ENCODE results near the gene LMO2. TPM values are rescaled to one million over a fixed set of nuclear protein-coding genes. Genes with fewer than 3 reads are reported as not detected.

The LMO2 gene
- total RNA-seq, 2 experiments from 2014 or later: 0.14 to 0.21 TPM

DNA sequence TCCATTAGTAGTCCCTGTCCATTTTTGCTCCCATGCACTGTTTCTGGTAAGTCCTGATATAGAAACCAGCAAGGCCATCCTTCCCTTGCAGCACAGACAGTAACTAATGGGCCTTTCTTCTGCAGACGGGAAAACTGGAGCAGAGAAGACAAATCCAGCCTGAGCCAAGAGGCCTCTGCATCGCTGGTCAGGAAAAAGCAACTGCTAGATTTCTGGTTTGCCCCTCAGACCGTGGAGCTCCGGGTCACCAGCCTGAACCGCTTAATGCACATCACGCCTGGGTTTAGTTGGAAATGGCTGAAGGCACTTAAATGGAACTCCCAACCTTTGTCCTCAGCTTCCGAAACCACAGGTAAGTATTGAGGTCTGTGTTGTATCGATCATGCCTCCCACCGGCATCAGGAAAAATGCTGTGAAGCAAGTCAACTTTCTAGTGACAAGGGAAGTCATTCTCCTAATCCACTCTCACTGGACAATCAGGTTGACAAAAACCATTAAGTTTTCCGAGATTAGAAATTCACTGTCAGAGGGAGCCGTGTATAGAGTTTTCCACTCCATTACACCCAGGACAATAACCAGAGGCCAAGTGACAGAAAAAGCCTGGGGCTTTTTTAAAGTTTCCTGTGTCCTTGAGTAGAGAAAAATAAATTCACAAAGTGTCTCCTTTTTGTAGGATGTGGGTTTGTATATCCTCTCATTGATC is 14.8 kb upstream of the LMO2 start:
- DNase-seq: no peak
- no peak overlapping the region for H3K4me3 Mint-ChIP-seq

DNA sequence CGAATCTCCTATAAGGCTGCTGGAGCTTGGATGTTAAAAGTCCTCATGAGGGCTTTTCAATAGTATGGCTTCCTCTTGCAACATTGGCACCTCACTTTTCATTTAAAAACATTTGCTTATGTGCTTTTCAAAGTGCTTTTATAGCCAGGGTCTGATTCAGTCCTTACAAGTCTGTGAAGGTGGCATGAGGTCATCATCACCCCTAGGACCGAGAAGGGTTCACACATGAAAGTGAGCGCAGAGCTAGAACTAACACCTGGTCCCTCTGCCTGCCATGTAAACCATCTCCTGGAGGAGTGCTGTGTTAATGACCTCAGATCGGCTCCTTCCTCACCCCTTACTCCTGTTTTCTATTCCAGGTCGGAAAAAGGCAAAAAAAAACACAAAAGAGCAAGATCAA is 12.2 kb upstream of the LMO2 start:
- H3K27ac Mint-ChIP-seq: no peak overlapping the region
- peaks cover 60% of the 10 kb centered on the region for H3K27me3 Mint-ChIP-seq
- no peak overlapping the region for H3K4me3 Mint-ChIP-seq
- peaks cover 10% of the 10 kb centered on the region for H3K4me1 Mint-ChIP-seq
- H3K36me3 Mint-ChIP-seq: no peaks in the 10 kb centered on the region
- no peaks in the 10 kb centered on the region for H3K9me3 Mint-ChIP-seq
- no peak for DNase-seq

More for the DNA sequence above, 14.8 kb upstream of the LMO2 start:
- no peak overlapping the region for H3K27ac Mint-ChIP-seq
- no peaks in the 10 kb centered on the region for H3K36me3 Mint-ChIP-seq
- H3K4me1 Mint-ChIP-seq: peaks cover 10% of the 10 kb centered on the region
- H3K27me3 Mint-ChIP-seq: peaks cover 69% of the 10 kb centered on the region
- no peaks in the 10 kb centered on the region for H3K9me3 Mint-ChIP-seq

DNA sequence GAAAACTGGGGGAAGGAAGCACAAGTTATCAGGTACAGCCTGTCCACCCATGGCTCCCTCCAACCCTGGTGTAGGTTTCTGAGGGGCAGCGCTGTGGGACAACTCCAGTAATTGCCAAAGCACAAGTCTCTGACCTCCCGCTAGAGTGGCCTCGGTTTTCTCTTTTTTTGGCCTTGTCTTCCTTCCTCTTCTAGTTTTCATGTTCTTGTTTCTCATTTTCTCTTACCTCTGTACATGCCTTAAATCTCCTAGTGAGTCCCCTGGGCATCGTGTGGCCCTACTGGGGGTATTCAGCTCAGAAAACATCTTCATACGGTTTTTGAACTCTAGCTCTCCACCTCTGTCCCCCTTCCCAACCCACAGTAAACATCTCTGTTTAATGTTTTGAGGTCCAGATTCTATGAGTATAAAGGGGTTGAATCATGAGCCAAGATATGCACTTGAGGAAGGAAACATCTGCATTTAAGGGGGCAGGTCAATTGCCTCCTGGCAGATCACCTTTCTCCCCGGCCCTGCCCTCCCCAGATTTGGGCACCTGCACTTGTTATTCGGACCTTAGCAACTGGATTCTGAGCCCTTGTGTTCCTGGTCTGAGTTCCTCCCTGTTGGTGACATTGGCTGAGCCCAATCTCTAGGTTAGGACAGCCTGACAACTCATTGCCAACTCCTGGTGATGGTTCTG is 8.4 kb upstream of the LMO2 start:
- no peak for DNase-seq
- peaks cover 62% of the 10 kb centered on the region for H3K27me3 Mint-ChIP-seq
- H3K27ac Mint-ChIP-seq: no peak overlapping the region
- no peaks in the 10 kb centered on the region for H3K9me3 Mint-ChIP-seq
- H3K36me3 Mint-ChIP-seq: no peaks in the 10 kb centered on the region
- peaks cover 4% of the 10 kb centered on the region for H3K4me1 Mint-ChIP-seq
- H3K4me3 Mint-ChIP-seq: no peak overlapping the region

DNA sequence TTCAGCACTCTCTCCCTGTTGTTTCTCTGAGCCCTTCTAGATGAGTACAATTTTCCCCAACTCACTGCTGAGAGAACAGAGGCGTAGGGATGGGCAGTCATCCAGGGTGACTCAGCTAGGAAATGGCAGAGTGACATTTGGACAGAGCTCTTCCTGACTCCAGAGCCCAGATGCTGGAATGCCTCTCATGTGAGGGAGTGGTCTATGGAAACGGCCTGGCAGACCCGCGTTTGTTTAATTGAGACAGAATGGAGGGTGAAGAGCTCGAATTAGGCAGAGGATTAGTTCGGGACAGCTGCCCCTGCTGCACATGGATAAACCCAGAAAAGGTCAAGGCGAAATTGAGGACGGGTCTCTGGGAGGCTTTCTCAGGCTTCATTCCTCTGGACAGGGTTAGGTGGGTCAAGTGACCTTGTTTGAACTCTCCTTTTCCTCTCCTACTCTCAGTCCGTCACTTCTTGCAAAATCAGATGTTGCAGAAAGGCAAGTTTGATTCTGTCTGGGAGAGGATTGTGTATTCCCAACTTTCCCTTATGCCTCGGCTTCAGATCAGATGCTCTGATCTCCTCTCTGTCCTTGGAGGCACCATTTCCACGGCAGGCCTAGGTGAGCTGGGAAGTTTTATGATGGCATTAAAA is 7.6 kb upstream of the LMO2 start:
- peaks cover 64% of the 10 kb centered on the region for H3K27me3 Mint-ChIP-seq
- H3K4me1 Mint-ChIP-seq: peaks cover 11% of the 10 kb centered on the region

DNA sequence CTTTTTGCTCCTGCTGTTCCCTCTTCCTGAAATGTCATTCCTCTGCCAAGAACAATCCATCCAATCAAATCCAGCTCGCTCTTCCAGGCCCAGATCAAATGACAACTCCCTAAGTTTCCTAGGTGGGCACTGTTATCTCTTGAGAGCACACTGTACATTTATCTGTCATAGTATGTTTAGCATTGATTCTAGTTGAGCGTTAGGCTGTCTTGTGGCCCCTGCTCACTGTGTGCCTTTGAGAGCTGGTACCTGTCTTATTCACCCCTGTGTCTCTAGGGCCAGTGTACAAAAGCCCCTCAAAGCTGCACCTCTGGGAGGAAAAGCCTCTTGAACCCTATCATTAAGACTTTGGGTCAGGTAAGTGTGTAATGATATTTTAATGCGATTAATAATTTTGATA is 7.1 kb upstream of the LMO2 start:
- no peak overlapping the region for H3K4me3 Mint-ChIP-seq
- H3K4me1 Mint-ChIP-seq: peaks cover 16% of the 10 kb centered on the region
- no peak for DNase-seq
- H3K27ac Mint-ChIP-seq: no peak overlapping the region
- H3K9me3 Mint-ChIP-seq: no peaks in the 10 kb centered on the region
- H3K36me3 Mint-ChIP-seq: no peaks in the 10 kb centered on the region
- H3K27me3 Mint-ChIP-seq: peaks cover 61% of the 10 kb centered on the region

More for the DNA sequence above, 7.6 kb upstream of the LMO2 start:
- no peaks in the 10 kb centered on the region for H3K36me3 Mint-ChIP-seq
- H3K9me3 Mint-ChIP-seq: no peaks in the 10 kb centered on the region
- DNase-seq: no peak
- H3K4me3 Mint-ChIP-seq: no peak overlapping the region
- no peak overlapping the region for H3K27ac Mint-ChIP-seq

DNA sequence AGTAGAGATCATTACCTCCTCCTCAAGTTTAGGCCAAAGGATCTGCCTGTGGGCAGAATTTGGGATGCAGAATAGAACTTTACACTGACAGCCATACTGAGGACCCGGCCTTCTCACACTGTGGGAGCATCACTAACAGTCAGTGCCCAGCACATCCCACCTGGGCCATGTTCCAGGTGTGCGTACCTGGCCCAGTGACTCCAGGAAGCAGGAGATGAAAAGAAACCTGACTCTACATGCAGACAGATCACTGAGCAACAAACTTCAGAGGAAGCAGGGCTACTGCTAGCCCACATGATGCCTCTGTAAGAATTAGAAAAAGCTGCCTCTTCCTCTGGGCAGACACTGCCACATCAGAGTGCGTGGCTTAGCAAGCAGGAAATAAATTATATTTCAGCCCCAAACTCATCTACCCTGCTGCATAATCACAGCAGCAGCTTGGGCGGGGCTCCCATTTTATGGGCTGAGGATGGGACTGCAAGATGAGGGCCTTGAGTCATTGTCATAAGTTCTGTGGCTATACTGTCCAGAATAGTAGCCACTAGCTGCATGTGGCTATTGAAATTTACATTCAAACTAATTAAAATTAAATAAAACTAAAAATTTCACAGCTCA is 6.0 kb upstream of the LMO2 start:
- H3K4me3 Mint-ChIP-seq: no peak overlapping the region
- peaks cover 26% of the 10 kb centered on the region for H3K4me1 Mint-ChIP-seq
- no peak for DNase-seq
- H3K36me3 Mint-ChIP-seq: no peaks in the 10 kb centered on the region
- H3K9me3 Mint-ChIP-seq: no peaks in the 10 kb centered on the region
- H3K27ac Mint-ChIP-seq: no peak overlapping the region
- peaks cover 59% of the 10 kb centered on the region for H3K27me3 Mint-ChIP-seq

DNA sequence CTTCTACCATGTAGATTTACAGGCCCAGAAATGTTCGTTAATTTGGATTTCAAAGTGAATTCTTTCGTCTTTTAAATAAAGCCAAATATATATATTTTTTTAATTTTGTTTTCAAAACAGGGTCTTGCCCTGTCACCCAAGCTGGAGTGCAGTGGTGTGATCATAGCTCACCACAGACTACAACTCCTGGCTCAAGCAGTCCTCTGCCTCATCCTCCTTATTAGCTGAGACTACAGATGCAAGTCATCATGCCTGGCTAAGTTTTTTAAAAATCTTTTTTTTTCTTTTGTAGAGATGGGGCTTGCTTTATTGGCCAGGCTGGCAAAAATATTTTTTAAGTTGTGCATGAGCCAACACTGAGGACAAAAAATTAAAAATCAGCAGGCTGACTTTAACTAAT is 5.0 kb upstream of the LMO2 start:
- DNase-seq: no peak
- H3K9me3 Mint-ChIP-seq: no peaks in the 10 kb centered on the region
- H3K36me3 Mint-ChIP-seq: no peaks in the 10 kb centered on the region
- peaks cover 34% of the 10 kb centered on the region for H3K4me1 Mint-ChIP-seq
- no peak overlapping the region for H3K4me3 Mint-ChIP-seq
- no peak overlapping the region for H3K27ac Mint-ChIP-seq
- H3K27me3 Mint-ChIP-seq: peaks cover 61% of the 10 kb centered on the region

DNA sequence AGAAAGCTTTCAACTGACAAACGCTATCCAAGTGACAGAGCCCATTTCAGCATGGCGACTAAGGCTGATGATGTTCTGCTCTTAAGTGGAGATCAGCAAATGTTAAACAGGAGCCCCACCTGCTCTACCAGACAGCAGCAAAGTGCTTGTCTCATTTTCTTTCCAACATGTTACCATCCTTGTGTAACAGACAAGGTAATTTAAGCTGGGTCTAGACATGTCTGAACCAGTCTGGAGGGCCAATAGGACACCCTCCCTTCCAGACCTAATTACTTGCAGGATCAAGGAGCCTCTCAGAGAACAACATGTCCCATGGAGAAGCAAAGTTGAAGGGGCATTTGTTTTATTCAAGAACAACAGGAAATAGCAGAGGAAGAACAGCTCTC is 3.9 kb upstream of the LMO2 start:
- no peaks in the 10 kb centered on the region for H3K9me3 Mint-ChIP-seq
- no peaks in the 10 kb centered on the region for H3K36me3 Mint-ChIP-seq
- no peak overlapping the region for H3K27ac Mint-ChIP-seq
- H3K4me3 Mint-ChIP-seq: no peak overlapping the region
- H3K4me1 Mint-ChIP-seq: peaks cover 44% of the 10 kb centered on the region
- DNase-seq: no peak
- peaks cover 72% of the 10 kb centered on the region for H3K27me3 Mint-ChIP-seq

DNA sequence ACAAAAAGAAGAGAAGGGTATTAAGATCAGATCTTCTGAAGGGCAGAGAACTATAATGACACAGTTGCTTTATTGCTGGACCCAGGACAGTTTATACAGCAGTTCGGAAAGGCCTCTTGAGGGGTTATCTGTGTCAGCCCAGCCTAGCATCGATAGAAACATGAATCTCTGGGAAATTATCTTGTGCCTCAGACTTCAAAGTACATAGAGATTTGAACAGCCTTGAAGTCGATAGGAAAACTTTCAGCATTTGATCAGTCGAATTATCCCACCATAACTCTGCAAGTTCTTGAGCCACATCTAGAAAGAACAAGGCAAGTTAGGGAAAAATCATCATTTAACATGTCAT is 2.5 kb upstream of the LMO2 start:
- H3K27me3 Mint-ChIP-seq: peaks cover 71% of the 10 kb centered on the region
- H3K9me3 Mint-ChIP-seq: no peaks in the 10 kb centered on the region
- H3K4me3 Mint-ChIP-seq: peak overlapping the region; percentile 71
- H3K4me1 Mint-ChIP-seq: peaks cover 44% of the 10 kb centered on the region
- peak overlapping the region; percentile 81 for H3K27ac Mint-ChIP-seq
- no peak for DNase-seq
- no peaks in the 10 kb centered on the region for H3K36me3 Mint-ChIP-seq

DNA sequence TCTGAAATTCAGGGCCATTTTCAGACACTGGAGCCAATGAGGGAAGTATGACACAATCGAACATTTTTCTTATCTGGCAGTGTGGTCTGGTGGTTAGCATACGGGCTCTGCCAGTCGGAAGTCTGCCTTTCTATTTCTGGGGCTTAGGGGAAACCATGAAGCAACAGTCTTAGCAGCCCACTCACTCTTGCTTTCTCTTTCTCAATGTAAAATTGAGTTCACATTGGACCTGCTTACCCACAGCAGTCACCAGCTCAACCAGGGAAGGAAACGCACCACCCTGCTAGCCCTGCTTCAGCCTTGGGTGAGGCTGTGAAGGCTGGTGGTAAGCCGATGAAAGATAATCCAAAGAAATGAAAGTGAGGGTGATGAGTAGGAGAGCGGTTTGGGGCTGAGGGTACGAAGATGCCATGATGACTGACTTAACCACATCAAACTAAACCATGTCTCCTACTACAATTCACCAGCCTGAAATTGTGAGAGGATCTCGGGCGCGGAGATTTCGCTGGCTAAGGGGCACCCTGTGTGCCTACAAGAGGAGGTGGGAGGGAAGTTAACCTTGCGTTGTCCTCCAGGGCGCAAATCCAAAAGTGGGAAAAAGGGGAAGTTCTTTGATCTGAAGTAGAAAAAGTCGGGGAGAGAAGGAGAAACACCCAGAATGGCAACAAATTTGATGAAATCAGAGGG is 2.0 kb upstream of the LMO2 start:
- Mint-ChIP-seq H3K27ac (peak overlapping the region; percentile 81), H3K4me3 (peak overlapping the region; percentile 71), H3K36me3 (no peaks in the 10 kb centered on the region), H3K9me3 (no peaks in the 10 kb centered on the region), H3K27me3 (peaks cover 73% of the 10 kb centered on the region), H3K4me1 (peaks cover 44% of the 10 kb centered on the region)
- DNase-seq: peak; percentile 85

DNA sequence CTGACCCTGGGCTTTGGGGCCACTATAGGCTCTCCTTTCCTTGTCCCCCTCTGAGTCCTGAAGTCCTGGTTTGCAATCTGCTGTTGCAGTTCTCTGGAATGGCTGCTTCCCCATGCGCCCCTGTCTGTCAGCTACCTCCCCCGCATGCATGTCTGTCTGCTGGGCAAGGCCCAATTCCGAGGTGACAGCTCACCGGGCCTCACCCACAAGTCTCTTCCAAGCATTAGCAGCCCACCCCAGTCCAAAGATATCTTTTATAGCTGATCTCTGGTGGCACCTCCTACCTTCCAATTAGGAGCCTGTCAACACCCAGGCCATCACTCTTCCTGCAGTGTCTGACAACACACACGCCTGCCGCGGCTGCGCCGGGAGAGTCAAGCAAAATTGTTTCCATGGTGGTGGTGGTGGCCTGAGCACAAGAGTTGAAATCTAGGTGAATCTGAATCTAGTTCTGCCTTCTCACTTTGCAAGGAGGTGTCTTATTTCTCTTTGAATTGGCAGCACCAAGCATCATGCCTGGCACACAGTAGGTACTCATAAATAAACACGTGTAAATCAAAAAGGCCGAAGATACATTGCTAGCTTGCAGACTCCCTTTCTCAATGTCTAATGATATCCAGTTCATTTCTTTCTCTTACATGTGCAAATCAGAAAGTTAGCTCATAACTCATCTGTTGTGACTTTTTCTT is 1.2 kb upstream of the LMO2 start:
- Mint-ChIP-seq H3K9me3 (no peaks in the 10 kb centered on the region), H3K36me3 (no peaks in the 10 kb centered on the region), H3K27me3 (peaks cover 78% of the 10 kb centered on the region), H3K4me1 (peaks cover 44% of the 10 kb centered on the region), H3K27ac (peak overlapping the region; percentile 81), H3K4me3 (peak overlapping the region; percentile 71)
- peak; percentile 31 for DNase-seq

DNA sequence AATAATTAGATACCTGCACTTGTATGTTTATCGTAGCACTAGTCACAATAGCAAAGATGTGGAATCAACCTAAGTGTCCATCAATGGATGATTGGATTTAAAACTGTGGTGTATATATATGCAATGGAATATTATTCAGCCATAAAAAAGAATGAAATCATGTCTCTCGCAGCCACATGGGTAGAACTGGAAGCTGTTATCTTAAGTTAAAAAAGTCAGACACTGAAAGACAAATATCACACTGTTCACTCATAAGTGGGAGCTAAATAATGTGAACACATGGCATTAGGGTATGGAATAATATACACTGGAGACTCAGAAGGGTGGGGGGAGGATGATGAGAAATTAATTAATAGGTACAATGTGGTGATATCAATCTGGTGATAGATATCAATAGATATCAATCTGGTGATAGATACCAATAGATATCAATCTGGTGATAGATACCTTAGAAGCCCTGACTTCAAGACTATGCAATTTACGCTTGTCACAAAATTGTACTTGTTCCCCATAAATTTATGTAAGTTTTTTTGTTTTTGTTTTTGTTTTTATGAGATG is 2.0 kb downstream of the LMO2 start:
- H3K9me3 Mint-ChIP-seq: no peaks in the 10 kb centered on the region

DNA sequence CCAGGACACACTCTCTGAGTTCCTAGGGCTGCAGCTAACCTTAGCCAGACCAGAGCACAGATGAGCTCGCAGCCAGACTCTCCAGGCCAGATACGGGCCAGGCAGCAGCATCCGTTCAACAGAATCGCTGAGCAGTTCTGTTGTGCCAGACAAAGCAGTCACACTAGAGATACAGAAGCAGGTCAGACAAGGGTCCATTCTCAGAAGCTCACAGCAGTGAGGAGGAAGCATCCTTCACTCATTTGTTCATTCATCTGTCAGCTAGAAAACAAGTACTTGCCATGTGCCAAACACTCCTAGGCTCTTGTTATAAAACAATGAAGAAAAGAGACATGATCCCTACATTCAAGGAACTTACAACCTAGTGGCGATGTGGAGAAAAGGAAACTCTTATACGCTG is 2.6 kb downstream of the LMO2 start:
- H3K27ac Mint-ChIP-seq: no peak overlapping the region
- H3K4me3 Mint-ChIP-seq: no peak overlapping the region
- H3K4me1 Mint-ChIP-seq: peaks cover 31% of the 10 kb centered on the region
- DNase-seq: no peak
- H3K36me3 Mint-ChIP-seq: no peaks in the 10 kb centered on the region
- no peaks in the 10 kb centered on the region for H3K9me3 Mint-ChIP-seq
- peaks cover 78% of the 10 kb centered on the region for H3K27me3 Mint-ChIP-seq

More for the DNA sequence above, 2.0 kb downstream of the LMO2 start:
- Mint-ChIP-seq H3K27ac (no peak overlapping the region), H3K4me1 (peaks cover 37% of the 10 kb centered on the region), H3K36me3 (no peaks in the 10 kb centered on the region), H3K4me3 (no peak overlapping the region), H3K27me3 (peaks cover 75% of the 10 kb centered on the region)
- no peak for DNase-seq

DNA sequence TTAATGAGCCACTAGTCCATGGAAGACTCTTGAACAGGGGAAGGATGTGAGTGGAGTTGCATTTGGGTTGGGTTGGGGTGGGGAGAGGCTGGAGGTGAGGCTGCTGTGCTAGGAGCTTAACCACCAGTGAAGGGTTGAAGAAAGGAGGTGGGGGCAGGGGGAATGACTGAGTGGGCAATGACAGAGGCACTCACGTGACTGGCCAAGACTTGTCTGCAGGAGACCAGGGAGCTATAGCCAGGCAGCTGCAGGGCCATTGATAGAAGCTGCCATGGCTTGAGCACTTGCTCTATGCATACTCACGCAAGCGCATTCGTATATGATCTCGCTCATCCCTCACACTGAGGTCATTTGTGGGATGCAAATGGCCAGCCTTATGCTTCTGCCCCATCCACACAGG is 4.0 kb downstream of the LMO2 start:
- no peak overlapping the region for H3K4me3 Mint-ChIP-seq
- H3K27me3 Mint-ChIP-seq: peaks cover 86% of the 10 kb centered on the region
- no peak for DNase-seq
- H3K4me1 Mint-ChIP-seq: peaks cover 18% of the 10 kb centered on the region
- no peak overlapping the region for H3K27ac Mint-ChIP-seq
- H3K36me3 Mint-ChIP-seq: no peaks in the 10 kb centered on the region
- H3K9me3 Mint-ChIP-seq: no peaks in the 10 kb centered on the region

Measured in activated naive CD8-positive, alpha-beta T cell treated with anti-CD3 and anti-CD28 coated beads for 36 hours (primary cell).